GM18519 (cell line): ENCODE results near the gene ATXN7L1.
A peak's percentile ranks its signal among the peaks of the same experiment; 100 is the strongest.
"Not testable (repeated sequence)": the region's sequence is repeated elsewhere in the genome, so short reads cannot be mapped to it uniquely, and the experiment has no call there.

Experiments used
- ATAC-seq: cut with Tn5 transposase; IDR thresholded peaks from one replicate; pipeline ENCODE4 v1.9.1; 2021; ENCODE audit warnings: mild to moderate bottlenecking, moderate library complexity; ENCODE audit not compliant: unreplicated experiment, low FRiP score

ATXN7L1 gene

DNA sequence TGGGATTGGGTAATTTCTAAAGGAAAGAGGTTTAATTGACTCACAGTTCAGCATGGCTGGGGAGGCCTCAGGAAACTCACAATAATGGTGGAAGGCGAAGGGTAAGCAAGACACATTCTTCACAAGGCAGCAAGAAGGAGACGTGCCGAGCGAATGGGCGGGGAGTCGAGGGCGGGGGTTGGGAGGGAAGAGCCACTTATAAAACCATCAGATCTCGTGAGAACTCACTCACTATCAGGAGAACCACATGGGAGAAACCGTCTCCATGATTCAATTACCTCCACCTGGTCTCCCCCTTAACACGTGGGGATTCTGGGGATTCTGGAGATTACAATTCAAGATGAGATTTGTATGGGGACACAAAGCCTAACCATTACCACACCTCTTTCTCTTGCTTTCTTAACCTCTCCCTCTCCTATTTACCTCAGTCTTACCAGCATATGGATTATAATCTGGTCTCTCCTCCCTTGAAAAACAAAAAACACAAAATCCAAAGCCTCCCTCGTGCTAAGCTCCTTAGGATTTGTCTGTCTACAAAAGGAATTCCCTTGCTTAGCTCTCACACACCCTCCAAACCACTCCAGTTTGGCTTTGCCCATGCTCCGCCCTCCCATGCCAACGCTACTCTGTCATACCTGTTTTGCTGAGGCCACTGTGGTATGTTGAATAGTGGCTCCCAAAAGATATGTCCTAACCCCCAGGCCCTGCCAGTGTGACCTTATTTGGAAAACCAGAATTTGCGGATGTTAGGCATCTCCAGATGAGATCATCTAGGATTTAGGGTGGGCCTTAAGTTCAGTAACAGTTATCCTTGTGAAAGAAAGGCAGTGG, 275.5 kb downstream of the ATXN7L1 start:
- ATAC-seq: no peak

DNA sequence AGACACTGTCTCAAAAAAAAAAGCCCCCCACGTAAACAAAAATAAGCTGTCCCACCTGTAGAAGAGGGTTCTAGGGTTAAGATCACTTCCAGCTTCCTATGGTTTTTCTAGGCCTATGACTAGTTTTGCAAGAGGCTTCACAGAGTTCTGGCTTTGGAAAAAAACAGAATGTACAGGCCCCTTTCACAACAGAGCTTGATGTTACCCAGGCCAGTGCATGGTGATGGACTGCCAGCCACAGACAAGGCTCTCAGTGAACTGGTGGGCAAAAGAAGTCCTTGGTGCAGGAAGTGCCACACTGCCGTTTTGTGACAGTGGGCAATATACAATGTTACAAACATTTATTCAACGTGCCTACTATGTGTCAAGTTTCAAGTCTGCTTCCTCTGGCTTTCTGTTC, 276.8 kb downstream of the ATXN7L1 start:
- ATAC-seq: no peak

DNA sequence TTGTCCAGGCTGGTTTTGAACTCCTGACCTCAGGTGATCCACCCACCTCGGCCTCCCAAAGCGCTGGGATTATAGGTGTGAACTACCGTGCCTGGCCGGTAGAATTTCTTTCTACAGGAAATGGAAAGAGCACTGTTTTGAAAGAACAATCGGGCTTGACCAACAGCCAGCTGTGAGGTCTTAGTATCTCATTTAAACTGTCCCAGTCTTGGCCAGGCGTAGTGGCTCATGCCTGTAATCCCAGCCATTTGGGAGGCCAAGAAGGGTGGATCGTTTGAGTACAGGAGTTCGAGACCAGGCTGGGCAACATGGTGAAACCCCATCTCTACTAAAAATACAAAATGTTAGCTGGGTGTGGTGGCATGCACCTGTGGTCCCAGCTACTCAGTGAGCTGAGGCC, 277.3 kb downstream of the ATXN7L1 start:
- not testable (repeated sequence) for ATAC-seq

DNA sequence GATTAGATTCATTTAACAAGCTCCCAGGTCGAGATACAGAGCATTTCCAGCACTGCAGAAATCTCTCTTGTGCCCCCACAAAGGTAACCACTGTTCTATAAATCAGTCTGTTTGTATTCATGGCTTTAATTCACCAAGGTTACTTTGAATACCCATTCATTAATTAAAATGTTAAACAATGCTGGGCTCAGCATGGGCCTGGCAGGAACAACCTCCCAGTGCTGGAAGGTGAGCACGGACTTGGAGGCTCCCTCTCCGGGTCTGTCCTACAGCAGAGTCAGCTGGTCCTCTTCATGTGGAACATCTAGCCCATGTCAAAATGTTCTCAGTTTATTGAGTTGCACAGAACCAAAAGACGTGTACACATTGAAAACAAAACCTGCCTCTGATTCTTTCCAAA, 279.5 kb downstream of the ATXN7L1 start:
- no peak for ATAC-seq

DNA sequence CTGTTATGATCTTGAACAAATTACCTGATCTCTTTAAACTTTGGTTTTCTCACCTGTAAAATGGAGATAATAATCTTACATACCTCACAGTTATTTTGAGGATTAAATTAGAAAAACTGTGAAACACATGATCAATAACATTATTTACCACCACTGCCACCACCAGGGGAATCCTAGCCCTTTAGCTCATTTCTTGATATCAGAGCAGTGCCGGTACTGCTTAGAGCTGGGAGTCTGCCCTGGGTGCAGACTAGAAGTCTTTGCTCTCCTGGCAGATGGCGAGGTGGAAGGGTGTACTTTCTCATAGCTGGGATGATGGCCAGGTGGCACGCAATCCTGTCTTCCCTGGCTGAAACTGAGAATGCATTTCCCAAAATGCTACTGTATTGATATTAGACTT, 282.4 kb downstream of the ATXN7L1 start:
- no peak for ATAC-seq

DNA sequence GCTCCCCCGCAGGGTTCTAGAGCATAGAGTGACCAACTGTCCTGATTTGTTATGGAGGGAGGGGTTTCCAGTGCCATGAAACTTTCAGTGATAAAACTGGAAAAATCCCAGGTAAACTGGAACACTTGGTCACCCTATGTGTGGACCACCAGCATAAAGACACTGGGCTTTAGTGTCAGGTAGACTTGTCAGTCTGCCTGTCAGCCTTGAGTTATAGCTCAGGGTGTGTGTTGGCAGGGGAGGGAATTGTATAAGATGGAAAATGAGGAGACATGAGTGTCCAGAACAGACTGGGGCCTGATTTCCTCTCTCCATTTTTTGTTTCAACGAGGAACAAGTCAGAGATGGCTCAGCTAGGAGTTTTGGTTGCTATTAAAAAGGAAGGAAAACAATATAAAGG, 284.9 kb downstream of the ATXN7L1 start:
- no peak for ATAC-seq

DNA sequence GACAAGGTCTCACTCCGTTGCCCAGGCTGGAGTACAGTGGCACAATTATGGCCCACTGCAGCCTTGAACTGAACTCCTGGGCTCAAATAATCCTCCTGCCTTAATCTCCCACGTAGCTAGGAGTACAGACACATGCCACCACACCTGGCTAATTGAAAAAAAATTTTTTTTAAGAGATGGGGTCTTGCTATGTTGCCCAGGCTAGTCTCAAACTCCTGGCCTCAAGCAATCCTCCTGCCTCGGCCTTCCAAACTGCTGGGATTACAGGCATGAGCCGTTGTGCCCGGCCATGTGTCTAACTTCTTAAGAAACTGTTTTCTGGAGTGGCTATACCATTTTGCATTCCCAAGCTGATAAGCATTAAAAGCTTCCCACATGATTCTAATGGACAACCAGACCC, 285.6 kb downstream of the ATXN7L1 start:
- ATAC-seq: no peak

DNA sequence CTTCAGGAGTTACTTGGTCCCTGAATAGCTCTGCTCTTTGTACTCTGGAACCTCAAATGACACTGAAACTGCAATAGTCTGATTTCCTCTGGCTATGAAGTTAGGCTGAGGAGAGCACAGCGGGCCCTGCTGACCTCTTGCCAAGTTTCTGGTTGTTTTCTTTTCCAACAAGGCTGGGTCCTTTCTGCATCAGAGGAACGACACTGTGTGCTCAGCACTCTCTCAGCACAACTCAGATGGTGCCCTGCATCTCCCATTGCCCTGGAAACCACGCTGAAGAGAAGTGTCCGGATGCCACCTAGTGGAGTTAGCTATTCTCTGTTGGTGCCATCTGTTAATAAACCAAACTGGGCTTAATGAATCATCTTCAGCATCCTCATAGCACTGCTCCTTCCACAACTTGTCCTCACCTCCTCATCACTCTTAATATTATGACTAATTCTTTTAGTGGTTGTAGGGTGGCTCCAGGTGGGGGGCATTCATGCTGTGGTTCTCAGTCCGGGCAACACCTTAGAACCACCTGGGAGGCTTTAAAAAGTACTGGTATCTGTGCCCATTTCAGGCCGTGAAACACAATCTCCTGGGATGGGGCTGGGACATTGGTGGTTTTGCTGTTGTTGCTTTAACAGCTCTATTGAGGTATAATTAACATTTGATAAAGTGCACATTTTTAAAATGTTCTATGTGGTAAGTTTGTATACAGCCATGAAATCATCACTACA, 286.9 kb downstream of the ATXN7L1 start:
- ATAC-seq: peak; percentile 64

DNA sequence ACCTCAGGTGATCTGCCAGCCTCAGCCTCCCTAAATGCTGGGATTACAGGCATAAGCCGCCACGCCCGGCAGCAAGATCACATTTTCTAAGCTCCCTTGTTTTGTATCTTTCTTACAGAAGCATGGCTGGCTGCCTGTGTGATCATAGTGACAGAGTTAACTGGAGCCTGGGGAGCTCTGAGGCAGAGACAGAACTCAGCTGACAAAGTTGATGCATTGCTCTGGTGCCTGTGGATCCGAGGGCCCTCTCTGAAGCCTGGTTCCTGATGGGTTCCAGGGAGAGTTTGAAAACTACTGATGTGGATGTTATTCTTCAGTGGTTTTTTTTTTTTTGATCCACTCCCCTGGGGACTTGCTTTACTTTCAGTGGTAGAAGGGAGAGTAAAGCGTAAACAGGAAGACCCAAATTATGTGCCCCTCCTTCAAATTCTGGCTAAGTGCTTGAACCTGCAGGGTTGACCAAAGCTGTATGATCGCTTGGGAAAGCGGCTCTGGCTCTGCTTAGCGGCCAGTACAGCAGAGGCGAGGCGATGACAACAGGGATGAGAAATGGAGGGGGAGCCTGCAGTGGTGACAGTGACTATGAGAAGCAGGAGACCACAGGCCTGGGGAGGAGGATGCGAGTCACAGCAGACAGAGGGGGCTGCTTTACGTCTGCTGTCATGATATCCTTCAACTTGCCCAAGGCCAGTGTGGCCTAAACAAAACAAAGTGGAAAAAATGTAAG, 288.3 kb downstream of the ATXN7L1 start:
- no peak for ATAC-seq

DNA sequence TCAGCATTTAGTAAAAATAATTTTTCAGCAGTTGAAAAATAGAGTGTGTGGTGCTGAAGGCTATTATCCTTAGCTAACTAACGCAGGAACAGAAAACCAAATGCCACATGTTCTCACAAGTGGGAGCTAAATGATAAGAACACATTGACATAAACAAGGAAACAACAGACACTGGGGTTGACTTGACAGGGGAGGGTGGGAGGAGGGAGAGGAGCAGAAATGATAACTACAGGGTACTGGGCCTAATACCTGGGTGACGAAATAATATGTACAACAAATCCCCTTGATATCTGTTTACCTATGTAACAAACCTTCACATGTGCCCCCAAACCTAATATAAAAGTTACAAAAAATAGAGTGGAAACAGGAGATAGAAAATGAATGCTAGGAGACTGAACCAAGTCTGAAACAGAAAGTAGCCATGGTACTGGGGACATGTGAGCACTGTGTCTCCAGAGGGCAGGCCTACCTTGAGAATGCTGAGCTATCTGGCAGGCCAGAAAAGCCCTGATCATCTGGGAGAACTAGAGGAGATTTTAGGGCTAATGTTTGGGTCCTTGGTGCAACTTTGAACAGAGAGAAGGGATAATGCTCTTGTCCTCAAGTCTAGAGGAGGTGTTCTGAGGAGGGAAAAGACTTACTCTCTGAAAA, 290.4 kb downstream of the ATXN7L1 start:
- no peak for ATAC-seq

DNA sequence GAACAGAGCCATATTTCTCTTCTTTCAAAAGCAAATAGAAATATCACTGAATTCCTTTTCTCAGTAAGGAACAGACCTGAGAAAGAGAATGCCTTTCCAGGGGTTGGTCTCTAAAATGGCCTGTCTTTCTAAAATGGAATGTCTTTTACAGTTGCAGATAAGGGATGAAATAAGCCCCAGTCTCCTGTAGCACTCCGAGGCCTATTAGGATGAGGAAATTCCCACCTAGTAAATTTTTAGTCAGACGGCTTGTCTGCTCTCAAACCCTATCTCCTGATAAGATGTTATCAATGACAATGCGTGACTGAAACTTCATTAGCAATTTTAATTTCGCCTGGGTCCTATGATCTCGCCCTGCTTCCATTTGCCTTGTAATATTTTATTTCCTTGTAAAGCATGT, 292.2 kb downstream of the ATXN7L1 start:
- no peak for ATAC-seq

DNA sequence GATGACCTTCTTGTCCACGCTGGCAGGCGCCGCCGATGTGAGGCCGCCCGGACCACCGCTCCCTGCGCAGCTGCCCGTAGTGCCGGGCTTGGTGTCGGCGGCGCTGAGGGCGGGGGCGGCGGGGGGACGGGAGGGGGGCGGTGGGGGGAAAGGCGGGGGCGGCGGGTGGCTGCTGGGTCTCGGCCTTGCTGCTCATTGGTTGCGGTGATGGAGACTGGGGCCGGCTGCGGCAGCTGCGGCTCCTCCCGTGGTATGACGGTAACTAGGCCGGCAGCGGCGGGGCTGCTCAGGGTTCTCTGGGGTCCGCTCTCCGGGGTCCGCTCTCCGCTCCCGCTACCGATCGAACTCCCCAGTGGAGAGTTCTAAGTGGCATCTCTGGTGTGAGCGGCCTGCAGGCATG, 293.3 kb downstream of the ATXN7L1 start:
- no peak for ATAC-seq

DNA sequence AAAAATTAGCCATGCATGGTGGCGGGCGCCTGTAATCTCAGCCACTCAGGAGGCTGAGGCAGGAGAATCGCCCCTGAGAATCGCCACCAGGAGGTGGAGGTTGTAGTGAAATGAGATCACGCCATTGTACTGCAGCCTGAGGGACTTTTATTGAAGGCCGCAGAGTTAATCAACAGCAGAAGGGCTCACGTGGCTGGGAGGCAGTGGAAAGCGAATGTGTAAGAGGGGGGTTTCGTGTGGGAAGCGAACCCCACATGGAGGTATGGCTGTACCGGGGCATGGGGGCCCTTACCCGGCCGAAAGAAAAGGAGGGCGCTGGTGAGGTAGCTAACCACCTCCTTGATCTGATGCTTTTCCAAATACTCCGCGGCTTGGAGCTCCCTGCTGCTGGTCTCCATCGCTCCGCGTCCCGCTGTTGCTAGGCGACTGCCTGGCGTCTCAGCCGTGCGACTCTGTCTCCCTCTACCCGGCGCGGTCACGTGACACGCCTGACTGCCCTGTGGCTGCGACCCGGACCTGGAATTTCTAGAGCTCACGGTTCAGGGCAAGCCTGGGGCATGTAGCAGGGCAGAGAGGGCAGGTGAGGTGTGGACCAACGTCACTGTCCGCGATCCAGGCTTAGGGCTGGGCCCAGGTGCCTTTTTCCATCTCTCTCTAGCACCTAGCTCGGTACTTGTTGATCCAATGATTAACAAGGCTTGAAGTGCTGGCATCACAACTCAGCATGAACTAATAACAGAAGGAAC, 295.2 kb downstream of the ATXN7L1 start, which contains the start of gene EFCAB10:
EFCAB10 (minus strand) TSS at position 428 of the 746 bp plus-strand sequence; CDS start at position 398, 30 bp downstream.
- ATAC-seq: no peak

DNA sequence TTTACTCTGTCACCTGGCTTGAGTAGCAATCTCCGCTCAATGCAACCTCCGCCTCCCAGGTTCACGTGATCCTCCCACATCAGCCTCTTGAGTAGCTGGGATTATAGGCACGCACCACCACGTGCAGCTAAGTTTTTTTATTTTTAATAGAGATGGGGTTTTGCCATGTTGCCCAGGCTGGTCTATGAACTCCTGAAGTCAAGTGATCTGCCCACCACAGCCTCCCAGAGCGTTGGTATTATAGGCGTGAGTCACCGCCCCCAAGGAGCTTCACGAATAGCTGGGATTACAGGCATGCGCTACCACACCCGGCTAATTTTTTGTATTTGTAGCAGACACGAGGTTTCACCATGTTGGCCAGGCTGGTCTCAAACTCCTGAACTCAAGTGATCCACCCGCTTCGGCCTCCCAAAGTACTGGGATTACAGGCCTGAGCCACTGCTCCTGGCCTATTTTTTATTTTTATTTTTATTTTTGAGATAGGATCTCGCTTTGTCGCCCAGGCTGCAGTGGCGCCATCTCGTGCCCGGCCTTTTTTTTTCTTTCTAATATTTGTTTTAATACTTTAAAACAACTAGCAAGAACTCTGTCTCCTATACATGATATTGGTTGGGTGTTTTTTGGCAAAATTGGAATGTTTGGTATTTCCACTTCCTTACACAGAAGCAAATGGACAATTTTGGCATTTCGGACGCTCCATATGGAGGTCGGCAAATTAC, 296.2 kb downstream of the ATXN7L1 start:
- ATAC-seq: no peak

DNA sequence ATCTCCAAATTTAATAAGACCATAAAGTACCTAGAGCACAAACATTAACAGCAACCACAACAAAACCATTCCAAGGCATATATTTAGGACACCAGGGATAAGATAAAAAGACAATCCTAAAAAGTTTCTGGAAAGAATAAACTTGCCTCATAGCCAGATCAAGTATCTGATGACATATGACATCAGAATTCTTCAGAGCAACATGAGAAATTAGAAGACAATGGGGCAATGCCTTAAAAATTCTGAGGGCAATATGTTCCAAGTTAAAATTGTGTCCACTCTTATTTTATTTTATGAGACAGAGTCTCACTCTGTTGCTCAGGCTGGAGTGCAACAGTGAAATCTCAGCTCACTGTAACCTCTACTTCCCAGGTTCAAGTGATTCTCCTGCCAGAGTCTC, 297.9 kb downstream of the ATXN7L1 start:
- no peak for ATAC-seq

DNA sequence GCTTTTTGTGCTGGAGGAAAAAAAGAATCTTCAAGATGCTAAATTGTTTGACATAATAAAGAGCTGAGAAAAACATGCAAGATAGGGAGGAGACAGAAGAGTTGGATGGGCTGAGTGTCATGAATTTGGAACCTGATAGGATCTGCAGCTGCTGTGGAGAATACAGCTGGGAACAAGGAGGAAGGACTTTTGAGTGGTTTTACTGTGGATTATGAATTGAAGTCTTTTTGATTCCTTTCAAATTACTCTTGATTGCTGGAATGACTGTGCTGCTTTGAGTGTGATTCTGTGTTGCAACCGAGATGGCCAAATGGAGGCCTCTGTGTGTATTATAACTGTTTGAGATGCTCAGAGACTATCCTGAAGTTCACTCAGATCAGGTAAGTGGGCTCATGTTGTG, 299.1 kb downstream of the ATXN7L1 start:
- no peak for ATAC-seq

DNA sequence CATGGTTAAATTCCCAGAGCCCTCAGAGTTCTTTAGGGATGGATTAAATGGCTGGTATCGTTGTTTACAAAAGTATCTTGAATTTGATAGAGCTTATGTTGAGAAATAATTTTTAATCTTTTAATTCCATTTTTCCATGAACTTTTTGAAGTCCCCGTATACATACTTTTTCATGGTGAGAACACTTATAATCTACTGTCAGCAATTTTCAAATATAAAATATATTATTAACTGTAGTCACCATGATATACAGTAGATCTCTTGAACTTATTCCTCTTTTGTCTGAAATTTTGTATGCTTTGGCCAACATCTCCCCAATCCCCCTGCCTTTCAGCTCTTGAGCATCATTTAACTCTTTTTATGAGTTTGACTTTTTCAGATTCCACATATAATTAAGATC, 304.5 kb downstream of the ATXN7L1 start:
- ATAC-seq: no peak

DNA sequence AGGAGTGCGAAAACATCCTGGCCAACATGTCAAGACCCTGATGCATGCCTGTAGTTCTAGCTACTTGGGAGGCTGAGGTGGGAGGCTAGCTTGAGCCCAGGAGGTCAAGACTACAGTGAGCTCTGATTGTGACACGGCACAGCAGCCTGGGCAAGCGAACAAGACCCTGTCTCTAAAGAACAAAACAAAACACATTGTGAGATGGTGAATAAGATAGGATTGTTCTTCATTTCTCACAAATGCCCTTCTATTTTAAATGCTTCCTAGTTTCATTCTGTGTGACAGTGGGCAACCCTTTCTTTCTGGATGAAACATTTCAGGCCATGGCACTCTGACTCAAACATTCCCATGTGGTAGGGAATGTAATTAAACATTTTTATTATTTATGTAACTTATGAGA, 308.6 kb downstream of the ATXN7L1 start:
- ATAC-seq: no peak

DNA sequence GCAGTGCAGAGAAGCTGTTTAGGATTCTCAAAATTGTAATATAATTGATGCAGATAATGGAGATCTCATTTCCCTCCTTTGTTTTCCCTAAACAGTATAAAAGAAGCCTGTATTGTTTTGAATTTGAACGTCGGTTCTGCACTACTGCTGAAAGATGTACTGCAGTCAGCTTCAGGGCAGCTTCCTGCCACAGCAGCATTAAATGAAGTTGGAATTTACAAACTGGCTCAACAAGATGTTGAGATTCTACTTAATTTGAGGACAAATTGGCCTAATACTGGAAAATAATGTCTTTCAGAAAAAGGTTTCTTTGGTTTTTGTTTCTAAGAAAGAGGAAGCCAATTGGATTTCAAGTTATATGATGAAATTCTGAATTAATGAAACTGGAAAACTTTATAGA, 309.4 kb downstream of the ATXN7L1 start:
- ATAC-seq: no peak
